Measurements from ENCODE around the gene CAMSAP3.

GRCh38 chr19:7550987-7551761, 44.5 kb upstream of the CAMSAP3 start:
- TF ChIP-seq CTCF (IDR thresholded peaks at IDR 0.05) (no peak), POLR2A (IDR thresholded peaks at IDR 0.05) (no peak)
